NCI-H1092 treated with DMSO at 0.1 percent for 48 hours (cell line): ENCODE measurements around the gene NMUR1.

Experiments used
- DNase-seq: peaks from one replicate; lab custom pipeline; 2025; lab: John Stamatoyannopoulos, UW

The NMUR1 gene

GRCh38 chr2:231552752-231553151 lies 22.5 kb upstream of the NMUR1 start:
- no peak for DNase-seq

- DNase-seq, result no peak
Observed at GRCh38 chr2:231549446-231550239, 19.4 kb upstream of the NMUR1 start.

- DNase-seq, result no peak
Observed at GRCh38 chr2:231548752-231549151, 18.5 kb upstream of the NMUR1 start.

- no peak for DNase-seq
Observed at GRCh38 chr2:231547315-231548110, 17.3 kb upstream of the NMUR1 start.

DNA sequence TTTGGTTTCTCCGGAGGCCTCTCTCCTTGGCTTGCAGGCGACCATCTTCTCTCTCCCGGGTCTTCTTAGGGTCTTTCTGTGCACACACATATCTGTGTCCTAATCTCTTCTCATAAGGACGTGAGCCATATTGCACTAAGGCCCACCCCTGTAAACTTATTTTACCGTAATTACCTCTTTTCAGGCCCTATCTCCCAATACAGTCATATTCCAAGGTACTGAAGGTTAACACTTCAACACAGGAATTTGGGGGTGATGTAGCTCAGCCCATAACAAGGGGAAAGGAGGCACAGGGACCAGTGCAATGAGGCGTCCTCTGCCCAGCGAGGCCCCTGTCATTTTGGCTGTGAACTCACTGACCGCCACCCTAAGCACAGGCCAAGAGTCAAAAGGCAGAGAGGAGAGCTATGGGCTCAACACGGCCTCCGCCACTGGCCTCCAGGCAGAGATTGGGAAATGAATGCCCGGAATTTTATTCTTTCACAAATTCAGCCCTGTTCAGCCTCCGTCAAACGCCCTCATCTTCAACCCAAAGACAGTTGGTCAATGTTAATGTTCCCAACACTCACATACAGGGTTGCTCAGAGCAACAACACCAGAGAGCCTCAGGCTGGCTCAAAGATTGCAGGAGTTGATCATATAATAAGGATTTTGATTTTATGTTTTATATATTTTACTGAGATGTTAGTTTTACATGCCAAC lies 15.9 kb upstream of the NMUR1 start:
- DNase-seq, result no peak

- no peak for DNase-seq
Observed at GRCh38 chr2:231545105-231545902, 15.1 kb upstream of the NMUR1 start.

DNA sequence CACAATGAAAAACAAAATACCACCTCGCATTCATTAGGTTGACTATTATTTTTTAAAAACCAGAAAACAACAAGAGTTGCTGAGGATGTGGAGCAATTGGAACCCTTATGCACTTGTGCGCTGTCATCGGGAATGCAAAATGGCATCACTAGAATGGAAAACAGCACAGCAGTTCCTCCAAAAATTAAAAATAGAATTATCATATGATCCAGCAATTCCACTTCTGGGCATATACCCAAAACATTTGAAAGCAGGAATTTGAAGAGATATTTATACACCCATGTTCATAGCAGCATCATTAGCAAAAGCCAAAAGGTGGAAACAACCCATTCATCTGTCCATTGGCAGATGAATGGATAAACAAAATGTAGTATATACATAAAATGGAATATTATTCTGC lies 11.9 kb upstream of the NMUR1 start:
- no peak for DNase-seq

DNA sequence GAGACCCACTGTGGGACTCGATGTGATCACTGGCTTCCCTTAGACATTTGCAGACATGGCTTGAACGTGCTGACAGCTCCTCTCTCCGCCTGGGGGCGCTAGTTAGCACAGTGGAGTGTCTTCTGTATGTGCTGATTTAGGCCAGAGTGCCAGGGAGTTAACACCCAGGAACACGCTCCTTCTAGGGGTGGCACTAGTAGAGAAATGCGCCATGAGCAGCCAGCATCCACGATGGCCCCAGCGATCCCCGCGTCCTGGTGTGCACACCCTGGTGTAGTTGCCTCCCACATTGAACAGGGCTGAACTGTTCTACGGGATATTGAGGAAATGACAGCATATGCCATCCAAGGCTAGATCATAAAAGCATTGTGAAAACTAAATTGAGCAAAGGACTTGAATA lies 11.4 kb upstream of the NMUR1 start:
- no peak for DNase-seq

DNA sequence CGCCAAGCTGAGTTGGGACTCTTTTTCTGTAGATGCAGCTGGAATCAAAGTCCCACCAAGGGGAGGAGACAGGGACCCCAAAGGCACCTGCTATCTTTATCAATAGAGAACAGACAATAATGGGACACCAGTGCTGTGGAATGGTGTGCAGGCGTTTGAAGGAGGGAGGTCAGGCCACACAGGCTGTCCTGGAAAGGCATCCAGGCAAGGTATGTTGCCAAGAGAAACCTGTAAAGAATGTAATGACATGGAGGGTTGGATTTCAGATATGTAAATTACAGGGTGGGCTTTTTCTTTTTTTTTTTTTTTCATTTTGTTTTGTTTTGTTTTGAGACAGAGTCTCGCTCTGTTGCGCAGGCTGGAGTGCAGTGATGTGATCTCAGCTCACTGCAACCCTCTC lies 9.7 kb upstream of the NMUR1 start:
- no peak for DNase-seq

- DNase-seq, result no peak
Observed at GRCh38 chr2:231535961-231536360, 5.7 kb upstream of the NMUR1 start.

GRCh38 chr2:231533777-231534125 lies 3.5 kb upstream of the NMUR1 start:
- DNase-seq, result no peak

DNA sequence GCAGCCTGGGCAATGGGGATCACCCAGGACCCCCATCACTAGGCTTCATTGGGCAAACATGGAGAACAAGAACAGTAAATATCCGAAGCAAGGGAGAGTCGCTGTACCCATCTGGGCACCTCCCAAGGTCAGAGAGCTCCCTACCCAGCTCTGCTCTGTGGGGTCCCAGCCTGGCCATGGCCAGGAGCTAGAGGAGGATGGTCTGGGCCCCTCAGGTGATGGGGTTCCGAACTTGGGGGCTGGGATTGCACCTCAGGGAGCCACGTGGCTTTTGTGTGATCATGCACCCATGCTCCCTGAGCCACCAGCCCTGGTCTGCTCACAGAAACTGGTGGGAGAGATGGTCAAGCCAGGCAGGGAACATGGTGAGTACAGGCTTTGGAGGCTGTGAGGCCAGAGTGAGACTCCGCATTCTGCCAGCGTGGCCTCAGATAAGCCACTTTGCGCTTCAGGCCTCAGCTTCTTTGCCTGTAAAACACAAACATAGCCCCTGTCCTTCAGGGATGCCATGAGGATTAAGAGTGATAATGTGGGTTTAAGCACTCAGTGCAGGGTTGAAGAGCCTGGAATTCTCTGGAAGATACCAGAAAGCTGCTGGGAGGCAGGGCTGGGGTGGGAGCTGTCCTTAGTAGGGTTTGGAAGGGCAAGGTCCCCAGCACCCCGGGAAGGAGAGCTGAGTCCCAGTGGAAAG lies 3.0 kb upstream of the NMUR1 start:
- DNase-seq, result no peak

DNA sequence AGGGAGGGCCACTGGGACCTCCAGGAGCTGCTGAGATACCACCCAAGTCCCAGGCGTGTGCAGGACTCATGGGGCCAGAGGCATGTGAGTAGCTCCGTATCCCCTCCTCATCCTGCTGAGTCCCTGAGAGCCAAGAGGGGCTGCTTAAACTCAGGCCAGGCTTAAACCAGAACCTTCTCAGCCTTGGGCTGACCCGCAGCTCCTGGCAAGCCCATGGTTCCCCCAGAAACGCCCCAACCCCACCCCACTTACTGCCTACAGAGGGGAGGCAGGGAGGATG lies 2.5 kb upstream of the NMUR1 start:
- no peak for DNase-seq

DNA sequence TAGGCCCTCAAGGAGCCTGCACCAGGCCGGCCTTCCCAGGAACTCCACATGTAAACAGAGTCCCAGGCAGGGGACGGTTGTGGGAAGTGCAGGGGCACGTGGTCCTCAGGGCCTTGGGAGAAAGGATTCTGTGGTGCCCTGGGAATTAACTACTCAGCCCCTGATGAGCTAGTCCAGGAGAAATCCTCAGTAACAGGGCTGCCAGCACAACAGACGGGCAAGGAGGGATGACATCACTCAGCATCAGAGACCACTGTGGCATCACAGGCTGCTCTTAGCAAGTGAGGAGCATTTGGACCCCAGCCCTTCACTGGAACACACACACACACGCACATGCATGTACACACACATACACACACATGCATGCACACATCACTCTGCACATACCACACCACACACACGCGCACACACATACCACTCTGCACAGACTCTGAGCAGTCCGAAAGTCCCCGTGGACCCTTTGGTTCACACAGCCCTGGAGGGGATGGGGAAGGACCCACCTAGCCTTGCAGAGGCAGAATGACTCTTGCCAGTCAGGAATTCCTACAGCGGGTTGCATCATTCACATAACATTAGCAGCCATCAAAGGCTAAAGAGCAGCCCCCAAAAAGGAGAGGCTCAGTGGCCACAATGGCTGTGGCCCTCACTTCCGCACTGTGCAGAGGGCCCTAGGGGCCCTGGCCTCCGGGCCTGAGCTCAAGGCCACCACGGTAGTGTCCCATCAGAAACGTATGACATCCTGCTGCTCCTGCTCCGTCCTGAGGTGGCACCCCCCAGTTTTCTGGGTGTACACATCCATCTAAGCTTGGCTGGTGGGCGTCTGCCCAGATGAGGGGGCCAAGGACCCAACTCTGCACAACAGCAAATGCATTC lies 1.9 kb upstream of the NMUR1 start:
- DNase-seq, result no peak

DNA sequence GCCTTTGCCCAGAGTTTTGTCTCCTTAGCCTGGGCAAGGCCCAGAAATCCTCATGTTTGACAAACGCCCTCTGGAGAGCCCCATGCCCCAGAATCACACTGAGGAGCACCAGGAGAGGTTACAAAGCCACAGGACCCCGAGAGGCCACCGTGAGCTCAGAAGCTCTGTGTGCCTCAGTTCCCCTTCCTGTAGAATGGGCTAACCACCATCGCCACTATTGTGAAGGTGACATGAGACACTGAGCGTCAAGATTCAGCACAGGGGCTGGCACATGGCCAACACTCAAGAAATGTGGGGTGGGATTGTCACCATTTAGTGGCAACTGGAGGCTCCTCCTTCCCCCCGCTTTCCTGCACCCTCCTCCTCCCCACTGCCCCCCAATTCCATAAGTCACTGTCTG lies 1.2 kb upstream of the NMUR1 start:
- DNase-seq, result no peak

GRCh38 chr2:231528636-231529030 lies 1.6 kb downstream of the NMUR1 start:
- DNase-seq, result no peak

DNA sequence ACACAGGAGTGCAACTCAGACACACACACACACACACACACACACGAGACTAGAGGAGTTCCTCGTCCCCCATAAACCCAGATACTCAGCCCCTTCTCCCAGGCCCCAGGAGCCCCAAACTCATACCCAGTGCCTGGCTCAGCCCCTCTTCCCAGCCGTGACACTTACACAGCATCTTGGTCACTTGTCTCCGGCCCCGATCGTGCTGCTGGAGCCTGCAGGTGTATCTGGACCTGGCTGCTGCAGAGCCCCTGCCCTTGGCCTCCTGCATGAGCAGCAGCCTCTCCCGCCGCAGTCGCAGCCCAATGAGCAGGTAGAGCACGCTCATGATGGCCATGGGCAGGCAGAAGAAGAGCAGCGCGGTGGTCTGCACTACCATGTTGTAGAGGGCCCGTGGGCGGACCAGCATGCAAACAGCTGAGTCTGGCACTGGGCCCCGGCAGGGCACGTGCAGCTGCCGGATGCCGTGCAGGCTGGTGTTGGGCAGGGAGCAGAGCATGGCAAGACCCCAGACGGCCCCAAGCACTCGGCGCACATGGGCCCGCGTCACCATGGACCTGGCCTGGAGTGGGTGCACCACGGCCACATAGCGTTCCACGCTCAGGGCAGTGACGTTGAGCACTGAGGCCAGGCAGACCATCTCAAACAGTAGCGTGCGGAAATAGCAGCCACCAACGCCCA lies 2.1 kb downstream of the NMUR1 start:
- no peak for DNase-seq

DNA sequence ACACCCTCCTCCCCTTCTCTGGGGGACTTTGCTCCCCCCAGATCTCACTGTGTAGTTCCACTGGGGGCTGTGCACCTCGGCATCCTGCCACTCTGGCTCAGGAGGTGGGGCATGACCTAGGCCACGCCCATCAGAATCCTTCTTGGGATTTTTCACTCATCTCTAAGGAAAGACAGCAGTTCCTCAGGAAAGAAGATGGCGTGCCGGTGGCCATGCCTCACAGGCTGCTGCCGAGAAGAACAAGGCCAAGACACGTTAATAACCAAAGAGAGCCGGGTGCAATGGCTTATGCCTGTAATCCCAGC lies 3.2 kb downstream of the NMUR1 start:
- no peak for DNase-seq

DNA sequence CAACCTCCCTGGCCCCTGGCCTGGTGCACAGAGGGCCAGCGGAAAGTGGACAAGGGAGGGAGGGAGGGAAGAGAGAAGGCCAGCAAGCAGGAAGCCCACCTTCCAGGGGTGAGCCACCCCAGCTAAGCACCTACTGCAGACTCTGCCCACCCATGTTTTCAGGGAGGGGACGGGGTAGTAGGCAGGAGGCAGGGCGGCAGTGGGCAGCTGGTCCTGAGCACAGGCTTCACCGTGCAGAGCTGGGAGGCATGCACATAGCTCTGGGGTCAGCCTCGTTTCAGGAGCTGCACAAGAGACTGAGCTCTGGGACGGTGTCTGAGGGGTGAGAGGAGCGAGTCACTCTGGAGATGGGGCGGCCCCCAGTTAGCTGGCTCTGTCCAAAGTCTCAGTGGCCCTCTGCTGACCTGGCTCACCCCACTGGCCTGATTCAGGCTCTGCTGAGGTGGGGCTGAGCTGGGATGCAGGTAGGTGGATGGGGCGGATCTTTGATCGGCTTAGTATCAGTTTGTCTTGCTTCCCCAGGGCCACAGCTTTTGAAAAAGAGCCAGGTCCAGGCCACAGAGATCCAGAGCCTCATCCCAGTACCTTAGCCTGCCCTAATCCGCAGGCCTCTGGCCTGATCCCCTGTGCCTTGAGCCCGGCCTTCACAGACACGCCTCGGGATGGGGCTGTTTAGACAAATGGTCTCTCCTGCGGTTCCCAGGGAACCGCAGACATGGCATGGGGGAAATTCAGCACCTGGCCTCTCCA lies 3.7 kb downstream of the NMUR1 start:
- DNase-seq, result no peak
